ENCODE data around the gene SCGB1A1.
"Not testable (repeated sequence)": the region's sequence is repeated elsewhere in the genome, so short reads cannot be mapped to it uniquely, and the experiment has no call there.

The SCGB1A1 gene

DNA sequence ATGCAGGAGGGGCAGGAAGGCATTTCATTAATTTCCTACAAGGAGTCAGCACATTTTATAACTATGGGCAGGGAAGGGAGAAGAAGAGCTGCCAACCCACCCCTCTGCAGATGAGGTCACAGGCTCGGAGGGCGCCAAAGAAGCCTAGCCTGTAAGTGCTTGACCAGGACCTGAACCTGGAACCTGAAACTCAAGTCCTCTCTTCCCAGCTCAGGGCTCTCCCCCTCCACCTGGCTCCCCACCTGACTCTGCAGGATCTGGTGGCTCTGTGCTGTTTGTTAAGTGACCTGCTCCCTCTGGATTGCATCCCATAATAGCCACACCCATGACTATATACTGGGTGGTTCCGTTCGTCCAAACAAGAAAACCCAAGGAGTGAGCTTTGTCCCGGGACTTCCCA lies 27.3 kb downstream of the SCGB1A1 start:
- Histone ChIP-seq H3K27ac (ENCODE audit: low read depth, low read length) (no peak overlapping the region), H3K36me3 (ENCODE audit: control insufficient read depth in 1 of 2, insufficient read depth in 2 of 2, low read length in 2 of 2) (no peaks in the 10 kb centered on the region), H3K4me3 (ENCODE audit: low read depth in 1 of 2, low read length in 2 of 2) (no peak overlapping the region), H3K4me1 (ENCODE audit: control insufficient read depth in 1 of 2, insufficient read depth in 2 of 2, low read length in 2 of 2) (peaks cover 22 to 29% of the 10 kb centered on the region in 2 donors), H3K27me3 (ENCODE audit: control insufficient read depth in 1 of 2, insufficient read depth in 2 of 2, low read length in 2 of 2) (no peaks in the 10 kb centered on the region), H3K9ac (ENCODE audit: low read depth in 1 of 2, low read length in 2 of 2) (no peak overlapping the region), H3K9me3 (ENCODE audit: control insufficient read depth in 1 of 2, low read length in 2 of 2) (no peaks in the 10 kb centered on the region)

DNA sequence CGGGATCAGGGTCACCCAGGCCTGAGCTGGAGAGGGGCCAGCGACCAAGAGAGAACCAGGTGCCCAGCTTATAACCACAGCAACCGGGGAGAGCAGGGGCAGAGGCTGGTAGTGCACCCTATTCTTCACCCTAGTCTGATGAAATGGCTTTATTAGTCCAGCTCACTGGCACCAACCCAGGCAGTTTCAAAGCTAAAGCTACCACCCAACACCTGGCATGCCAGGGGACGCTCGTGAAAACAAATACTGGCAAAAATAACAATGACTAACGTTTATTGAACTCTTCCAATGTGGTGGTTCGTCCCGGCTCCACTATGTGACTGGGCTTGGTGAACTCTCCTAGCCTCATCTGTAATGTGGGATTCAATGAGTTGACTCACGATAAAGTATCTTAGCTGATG lies 30.6 kb downstream of the SCGB1A1 start:
- no peaks in the 10 kb centered on the region for H3K36me3 ChIP-seq (ENCODE audit: control insufficient read depth in 1 of 2, insufficient read depth in 2 of 2, low read length in 2 of 2)
- H3K9me3 ChIP-seq (ENCODE audit: control insufficient read depth in 1 of 2, low read length in 2 of 2): no peaks in the 10 kb centered on the region
- no peaks in the 10 kb centered on the region for H3K27me3 ChIP-seq (ENCODE audit: control insufficient read depth in 1 of 2, insufficient read depth in 2 of 2, low read length in 2 of 2)
- H3K9ac ChIP-seq (ENCODE audit: low read depth in 1 of 2, low read length in 2 of 2): no peak overlapping the region
- H3K4me3 ChIP-seq (ENCODE audit: low read depth in 1 of 2, low read length in 2 of 2): no peak overlapping the region
- peaks cover 17 to 23% of the 10 kb centered on the region in 2 donors for H3K4me1 ChIP-seq (ENCODE audit: control insufficient read depth in 1 of 2, insufficient read depth in 2 of 2, low read length in 2 of 2)
- H3K27ac ChIP-seq (ENCODE audit: low read depth, low read length): no peak overlapping the region

DNA sequence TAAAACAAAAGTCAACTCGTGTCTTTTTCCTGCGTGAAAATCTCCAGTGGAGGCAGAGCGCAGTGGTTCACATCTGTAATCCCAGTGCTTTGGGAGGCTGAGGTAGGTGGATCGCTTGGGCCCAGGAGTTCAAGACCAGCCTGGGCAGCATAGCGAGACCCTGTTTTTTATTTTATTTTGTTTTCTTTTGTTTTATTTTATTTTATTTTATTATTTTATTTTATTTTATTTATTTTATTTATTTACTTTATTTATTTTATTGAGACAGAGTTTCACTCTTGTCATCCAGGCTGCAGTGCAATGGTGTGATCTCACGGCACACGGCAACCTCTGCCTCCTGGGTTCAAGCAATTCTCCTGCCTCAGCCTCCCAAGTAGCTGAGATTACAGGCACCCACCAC lies 31.1 kb downstream of the SCGB1A1 start:
- peaks cover 12 to 18% of the 10 kb centered on the region in 2 donors for H3K4me1 ChIP-seq (ENCODE audit: control insufficient read depth in 1 of 2, insufficient read depth in 2 of 2, low read length in 2 of 2)
- H3K27ac ChIP-seq (ENCODE audit: low read depth, low read length); H3K9ac ChIP-seq (ENCODE audit: low read depth in 1 of 2, low read length in 2 of 2); H3K9me3 ChIP-seq (ENCODE audit: control insufficient read depth in 1 of 2, low read length in 2 of 2); H3K27me3 ChIP-seq (ENCODE audit: control insufficient read depth in 1 of 2, insufficient read depth in 2 of 2, low read length in 2 of 2); H3K4me3 ChIP-seq (ENCODE audit: low read depth in 1 of 2, low read length in 2 of 2); H3K36me3 ChIP-seq (ENCODE audit: control insufficient read depth in 1 of 2, insufficient read depth in 2 of 2, low read length in 2 of 2): not testable (repeated sequence)

DNA sequence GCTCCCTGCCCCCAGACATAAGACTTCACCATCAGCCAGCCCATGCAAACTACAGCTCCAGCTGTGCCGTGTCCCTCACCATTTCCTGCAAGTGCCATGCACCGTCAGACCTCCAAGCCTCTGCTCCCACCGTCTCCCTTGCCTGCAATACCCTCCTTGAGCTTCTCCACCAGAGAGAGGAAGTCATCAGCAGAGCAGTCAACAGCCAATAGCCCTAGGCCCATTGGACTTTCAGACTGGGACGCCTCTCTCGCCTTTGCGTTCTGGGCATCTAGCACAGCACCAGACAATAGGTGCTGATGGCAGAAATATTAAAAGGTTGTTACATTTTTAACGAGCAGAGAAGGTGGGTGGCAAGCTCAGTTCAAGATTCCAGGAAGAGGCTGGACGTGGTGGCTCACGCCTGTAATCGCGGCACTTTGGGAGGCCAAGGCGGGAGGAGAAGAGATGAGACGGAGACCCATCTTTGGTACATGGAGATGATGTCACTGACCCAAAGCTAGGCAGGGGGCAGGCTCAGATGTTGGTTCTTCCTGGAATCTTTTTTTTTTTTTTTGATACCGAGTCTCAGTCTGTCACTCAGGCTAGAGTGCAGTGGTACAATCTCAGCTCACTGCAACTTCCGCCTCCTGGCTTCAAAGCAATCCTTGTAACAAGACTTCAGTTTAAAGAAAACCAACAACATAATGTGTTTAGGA lies 31.9 kb downstream of the SCGB1A1 start:
- no peak overlapping the region for H3K27ac ChIP-seq (ENCODE audit: low read depth, low read length)
- H3K36me3 ChIP-seq (ENCODE audit: control insufficient read depth in 1 of 2, insufficient read depth in 2 of 2, low read length in 2 of 2): no peaks in the 10 kb centered on the region
- H3K9me3 ChIP-seq (ENCODE audit: control insufficient read depth in 1 of 2, low read length in 2 of 2): no peaks in the 10 kb centered on the region
- H3K4me1 ChIP-seq (ENCODE audit: control insufficient read depth in 1 of 2, insufficient read depth in 2 of 2, low read length in 2 of 2): peaks cover 7 to 12% of the 10 kb centered on the region in 2 donors
- H3K4me3 ChIP-seq (ENCODE audit: low read depth in 1 of 2, low read length in 2 of 2): no peak overlapping the region
- H3K27me3 ChIP-seq (ENCODE audit: control insufficient read depth in 1 of 2, insufficient read depth in 2 of 2, low read length in 2 of 2): no peaks in the 10 kb centered on the region
- no peak overlapping the region for H3K9ac ChIP-seq (ENCODE audit: low read depth in 1 of 2, low read length in 2 of 2)

DNA sequence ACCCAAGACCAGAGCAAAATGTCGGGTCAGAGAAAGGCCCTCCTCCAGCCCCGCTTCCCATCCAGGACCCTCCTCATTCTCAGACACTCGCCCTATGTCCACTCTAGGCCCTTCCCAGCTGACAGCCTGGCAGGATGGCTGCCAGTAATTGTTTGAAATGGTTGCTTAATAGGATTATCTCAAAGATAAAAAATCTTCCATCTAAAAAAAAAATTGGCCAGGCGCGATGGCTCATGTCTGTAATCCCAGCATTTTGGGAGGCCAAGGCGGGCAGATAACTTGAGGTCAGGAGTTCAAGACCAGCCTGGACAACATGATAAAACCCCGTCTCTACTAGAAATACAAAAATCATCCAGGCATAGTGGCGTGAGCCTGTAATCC lies 32.4 kb downstream of the SCGB1A1 start:
- no peaks in the 10 kb centered on the region for H3K27me3 ChIP-seq (ENCODE audit: control insufficient read depth in 1 of 2, insufficient read depth in 2 of 2, low read length in 2 of 2)
- H3K9ac ChIP-seq (ENCODE audit: low read depth in 1 of 2, low read length in 2 of 2): no peak overlapping the region
- H3K36me3 ChIP-seq (ENCODE audit: control insufficient read depth in 1 of 2, insufficient read depth in 2 of 2, low read length in 2 of 2): no peaks in the 10 kb centered on the region
- H3K4me3 ChIP-seq (ENCODE audit: low read depth in 1 of 2, low read length in 2 of 2): no peak overlapping the region
- no peaks in the 10 kb centered on the region for H3K9me3 ChIP-seq (ENCODE audit: control insufficient read depth in 1 of 2, low read length in 2 of 2)
- H3K27ac ChIP-seq (ENCODE audit: low read depth, low read length): no peak overlapping the region
- H3K4me1 ChIP-seq (ENCODE audit: control insufficient read depth in 1 of 2, insufficient read depth in 2 of 2, low read length in 2 of 2): peaks cover 1 to 7% of the 10 kb centered on the region in 2 donors

DNA sequence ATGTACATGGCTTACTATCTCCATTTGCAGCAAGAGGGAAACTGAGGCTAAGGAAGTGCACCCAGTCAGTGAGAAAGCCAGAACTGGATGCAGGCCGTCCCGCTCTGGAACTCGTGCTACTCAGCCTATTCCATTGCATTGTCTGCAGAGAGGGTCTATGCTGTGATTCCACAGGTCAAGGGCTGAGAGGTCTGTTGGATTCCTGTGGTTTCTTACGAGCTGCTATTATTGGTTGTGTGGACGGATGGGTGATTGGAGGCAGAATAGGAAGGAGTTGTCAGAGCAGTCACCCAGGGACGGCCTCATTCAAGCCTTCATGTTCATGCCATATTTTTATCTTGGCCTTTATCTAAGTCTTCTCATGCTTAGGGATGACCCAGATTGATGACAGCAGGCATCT lies 33.4 kb downstream of the SCGB1A1 start:
- no peak overlapping the region for H3K27ac ChIP-seq (ENCODE audit: low read depth, low read length)
- H3K4me1 ChIP-seq (ENCODE audit: control insufficient read depth in 1 of 2, insufficient read depth in 2 of 2, low read length in 2 of 2): no peaks in the 10 kb centered on the region
- no peak overlapping the region for H3K4me3 ChIP-seq (ENCODE audit: low read depth in 1 of 2, low read length in 2 of 2)
- H3K36me3 ChIP-seq (ENCODE audit: control insufficient read depth in 1 of 2, insufficient read depth in 2 of 2, low read length in 2 of 2): no peaks in the 10 kb centered on the region
- no peaks in the 10 kb centered on the region for H3K27me3 ChIP-seq (ENCODE audit: control insufficient read depth in 1 of 2, insufficient read depth in 2 of 2, low read length in 2 of 2)
- no peak overlapping the region for H3K9ac ChIP-seq (ENCODE audit: low read depth in 1 of 2, low read length in 2 of 2)
- no peaks in the 10 kb centered on the region for H3K9me3 ChIP-seq (ENCODE audit: control insufficient read depth in 1 of 2, low read length in 2 of 2)

DNA sequence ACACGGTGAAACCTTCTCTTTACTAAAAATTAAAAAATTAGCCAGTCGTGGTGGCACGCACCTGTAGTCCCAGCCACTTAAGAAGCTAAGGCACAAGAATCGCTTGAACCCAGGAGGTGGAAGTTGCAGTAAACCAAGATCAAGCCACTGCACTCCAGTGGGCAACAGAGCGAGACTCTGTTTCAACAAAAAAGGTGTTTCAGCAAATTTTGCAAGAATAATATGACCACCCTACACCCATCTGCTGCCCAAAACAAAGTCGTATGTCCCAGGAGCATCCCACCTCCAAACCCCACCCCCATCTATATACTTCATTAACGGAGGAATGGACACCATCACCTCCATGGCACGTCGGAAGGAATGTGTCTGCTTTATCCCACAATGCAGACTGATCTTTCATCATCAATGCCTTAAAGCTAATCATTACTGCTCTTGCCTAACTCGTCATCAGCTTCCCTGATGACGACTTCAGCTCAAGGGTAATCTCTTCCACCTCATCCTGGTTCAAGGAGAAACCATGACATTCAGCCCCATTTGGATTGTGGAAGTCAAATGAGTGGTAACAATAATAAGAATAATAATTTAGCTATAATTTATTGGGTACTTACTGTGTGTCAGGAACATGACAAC lies 34.1 kb downstream of the SCGB1A1 start:
- Histone ChIP-seq H3K27me3 (ENCODE audit: control insufficient read depth in 1 of 2, insufficient read depth in 2 of 2, low read length in 2 of 2) (no peaks in the 10 kb centered on the region), H3K9ac (ENCODE audit: low read depth in 1 of 2, low read length in 2 of 2) (no peak overlapping the region), H3K36me3 (ENCODE audit: control insufficient read depth in 1 of 2, insufficient read depth in 2 of 2, low read length in 2 of 2) (no peaks in the 10 kb centered on the region), H3K4me3 (ENCODE audit: low read depth in 1 of 2, low read length in 2 of 2) (no peak overlapping the region), H3K27ac (ENCODE audit: low read depth, low read length) (no peak overlapping the region), H3K9me3 (ENCODE audit: control insufficient read depth in 1 of 2, low read length in 2 of 2) (no peaks in the 10 kb centered on the region), H3K4me1 (ENCODE audit: control insufficient read depth in 1 of 2, insufficient read depth in 2 of 2, low read length in 2 of 2) (no peaks in the 10 kb centered on the region)

DNA sequence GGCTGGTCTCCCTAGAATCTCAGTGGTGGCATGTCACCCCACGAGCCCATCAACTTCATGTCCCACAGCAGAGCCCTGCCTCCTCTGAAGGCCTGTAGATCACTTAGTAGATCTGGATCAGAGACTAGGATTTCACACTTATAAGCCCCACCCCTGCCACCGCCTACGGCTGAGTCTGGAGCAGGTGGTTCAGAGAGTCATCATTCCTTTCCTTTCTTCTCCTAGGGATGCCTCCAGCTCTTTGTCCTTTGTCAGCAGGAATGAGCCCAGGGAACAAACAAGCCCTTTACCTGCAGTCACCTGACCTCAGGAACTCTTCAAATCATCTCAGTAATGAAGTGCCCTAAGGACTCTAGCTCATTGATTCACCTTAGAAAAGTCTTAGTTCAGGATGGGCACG lies 37.8 kb downstream of the SCGB1A1 start:
- H3K27ac ChIP-seq (ENCODE audit: low read depth, low read length): no peak overlapping the region
- no peaks in the 10 kb centered on the region for H3K27me3 ChIP-seq (ENCODE audit: control insufficient read depth in 1 of 2, insufficient read depth in 2 of 2, low read length in 2 of 2)

DNA sequence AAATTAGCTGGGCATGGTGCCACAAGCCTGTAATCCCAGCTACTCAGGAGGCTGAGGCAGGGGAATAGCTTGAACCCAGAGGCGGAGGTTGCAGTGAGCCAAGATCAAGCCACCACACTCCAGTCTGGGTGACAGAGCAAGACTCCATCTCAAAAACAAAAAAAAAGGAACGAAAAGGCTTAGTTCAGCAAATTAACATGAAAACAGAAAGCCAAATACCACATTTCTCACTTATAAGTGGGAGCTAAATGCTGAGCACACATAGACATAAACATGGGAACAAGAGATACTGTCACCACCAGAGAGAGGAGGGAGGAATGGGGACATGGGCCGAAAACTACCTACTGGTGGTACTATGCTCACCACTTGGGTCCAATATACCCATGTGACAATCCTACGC lies 38.6 kb downstream of the SCGB1A1 start:
- Histone ChIP-seq H3K9ac (ENCODE audit: low read depth in 1 of 2, low read length in 2 of 2) (no peak overlapping the region), H3K27ac (ENCODE audit: low read depth, low read length) (no peak overlapping the region), H3K27me3 (ENCODE audit: control insufficient read depth in 1 of 2, insufficient read depth in 2 of 2, low read length in 2 of 2) (no peaks in the 10 kb centered on the region), H3K9me3 (ENCODE audit: control insufficient read depth in 1 of 2, low read length in 2 of 2) (no peaks in the 10 kb centered on the region), H3K36me3 (ENCODE audit: control insufficient read depth in 1 of 2, insufficient read depth in 2 of 2, low read length in 2 of 2) (no peaks in the 10 kb centered on the region), H3K4me1 (ENCODE audit: control insufficient read depth in 1 of 2, insufficient read depth in 2 of 2, low read length in 2 of 2) (peaks cover 14 to 15% of the 10 kb centered on the region in 2 donors), H3K4me3 (ENCODE audit: low read depth in 1 of 2, low read length in 2 of 2) (no peak overlapping the region)

More for the DNA sequence above, 37.8 kb downstream of the SCGB1A1 start:
- no peaks in the 10 kb centered on the region for H3K36me3 ChIP-seq (ENCODE audit: control insufficient read depth in 1 of 2, insufficient read depth in 2 of 2, low read length in 2 of 2)
- no peak overlapping the region for H3K4me3 ChIP-seq (ENCODE audit: low read depth in 1 of 2, low read length in 2 of 2)
- peaks cover 14 to 15% of the 10 kb centered on the region in 2 donors for H3K4me1 ChIP-seq (ENCODE audit: control insufficient read depth in 1 of 2, insufficient read depth in 2 of 2, low read length in 2 of 2)
- H3K9ac ChIP-seq (ENCODE audit: low read depth in 1 of 2, low read length in 2 of 2): no peak overlapping the region
- no peaks in the 10 kb centered on the region for H3K9me3 ChIP-seq (ENCODE audit: control insufficient read depth in 1 of 2, low read length in 2 of 2)

DNA sequence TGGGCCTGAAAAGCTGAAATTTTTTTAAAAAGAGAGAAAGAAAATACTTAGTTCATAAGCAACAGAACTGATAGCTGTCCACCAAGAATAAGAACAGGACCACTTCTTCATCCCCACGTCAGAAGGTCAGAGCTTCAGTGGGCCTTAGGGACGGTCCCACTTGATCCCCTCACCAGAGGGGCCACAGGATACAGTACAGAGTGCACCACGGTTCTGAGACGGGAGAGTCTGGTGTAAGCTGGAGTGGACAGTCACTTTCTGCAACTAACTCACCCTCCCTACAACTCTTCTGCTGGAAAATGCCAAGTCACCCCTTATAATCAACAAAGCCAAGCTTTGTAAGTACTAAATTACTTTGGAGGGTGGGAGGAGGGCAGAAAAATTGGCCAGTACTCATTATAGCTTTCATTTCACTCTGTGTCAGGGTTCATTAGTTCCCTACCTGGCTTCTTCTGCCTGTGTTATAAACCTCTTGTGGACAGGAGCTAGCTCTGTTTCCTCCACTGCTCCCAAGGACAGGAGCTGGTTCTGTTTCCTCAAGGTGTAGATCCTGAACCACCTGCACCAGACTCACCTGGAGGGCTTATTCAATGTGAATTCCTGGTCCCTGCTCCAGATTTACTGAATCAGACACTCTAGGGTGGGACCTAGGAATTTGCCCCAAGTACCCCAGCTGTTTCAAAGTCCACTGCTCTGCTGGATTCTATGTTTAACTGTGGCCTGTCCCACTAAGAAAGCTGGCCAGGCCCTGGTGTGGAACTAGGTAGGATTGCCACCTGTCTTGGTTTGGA lies 39.6 kb downstream of the SCGB1A1 start:
- Histone ChIP-seq H3K36me3 (ENCODE audit: control insufficient read depth in 1 of 2, insufficient read depth in 2 of 2, low read length in 2 of 2) (no peaks in the 10 kb centered on the region), H3K27ac (ENCODE audit: low read depth, low read length) (no peak overlapping the region), H3K4me3 (ENCODE audit: low read depth in 1 of 2, low read length in 2 of 2) (no peak overlapping the region), H3K9ac (ENCODE audit: low read depth in 1 of 2, low read length in 2 of 2) (no peak overlapping the region), H3K9me3 (ENCODE audit: control insufficient read depth in 1 of 2, low read length in 2 of 2) (no peaks in the 10 kb centered on the region), H3K4me1 (ENCODE audit: control insufficient read depth in 1 of 2, insufficient read depth in 2 of 2, low read length in 2 of 2) (peaks cover 14 to 15% of the 10 kb centered on the region in 2 donors), H3K27me3 (ENCODE audit: control insufficient read depth in 1 of 2, insufficient read depth in 2 of 2, low read length in 2 of 2) (no peaks in the 10 kb centered on the region)
